ENCODE measurements around the gene PNPT1. TPM values are rescaled to one million over a fixed set of nuclear protein-coding genes. Genes with fewer than 3 reads are reported as not detected.
"Not testable (repeated sequence)": the region's sequence is repeated elsewhere in the genome, so short reads cannot be mapped to it uniquely, and the experiment has no call there.

PNPT1 gene
- total and polyA plus RNA-seq, 2 donors from 2014 or later: 9.0 to 19.8 TPM

- TF ChIP-seq CTCF (IDR thresholded peaks at IDR 0.05; ENCODE audit: borderline replicate concordance, extremely low read depth, insufficient read depth): no peak
- Histone ChIP-seq H3K9ac (ENCODE audit: low read length in 3 of 3) (no peak overlapping the region), H3K27ac (ENCODE audit: low read depth in 2 of 2, low read length in 2 of 2) (no peak overlapping the region), H3K27me3 (ENCODE audit: control insufficient read depth, insufficient read depth, low read length) (no peaks in the 10 kb centered on the region), H3K36me3 (ENCODE audit: control insufficient read depth in 2 of 3, insufficient read depth in 3 of 3, low read length in 3 of 3) (no peaks in the 10 kb centered on the region), H3K4me1 (ENCODE audit: control insufficient read depth in 2 of 3, insufficient read depth in 2 of 3, low read depth in 1 of 3, low read length in 3 of 3) (no peaks in the 10 kb centered on the region), H3K9me3 (ENCODE audit: control insufficient read depth in 2 of 3, insufficient read depth in 1 of 3, low read length in 3 of 3) (no peaks in the 10 kb centered on the region), H3K4me3 (ENCODE audit: low read length in 3 of 3) (no peak overlapping the region)
- intact Hi-C loops (cut with DNase I): loop anchor here (10.0 kb wide), 1 partner anchor 425 kb away; no protein-coding TSS in a partner anchor
- no peak for DNase-seq
- no peak for FAIRE-seq
These were observed 16.4 kb upstream of the PNPT1 start for GRCh38 chr2:55710025-55710424.

- no peak for FAIRE-seq
- Histone ChIP-seq H3K4me3 (ENCODE audit: low read length in 3 of 3) (no peak overlapping the region), H3K9me3 (ENCODE audit: control insufficient read depth in 2 of 3, insufficient read depth in 1 of 3, low read length in 3 of 3) (no peaks in the 10 kb centered on the region), H3K9ac (ENCODE audit: low read length in 3 of 3) (no peak overlapping the region), H3K36me3 (ENCODE audit: control insufficient read depth in 2 of 3, insufficient read depth in 3 of 3, low read length in 3 of 3) (no peaks in the 10 kb centered on the region), H3K4me1 (ENCODE audit: control insufficient read depth in 2 of 3, insufficient read depth in 2 of 3, low read depth in 1 of 3, low read length in 3 of 3) (no peaks in the 10 kb centered on the region), H3K27ac (ENCODE audit: low read depth in 2 of 2, low read length in 2 of 2) (no peak overlapping the region), H3K27me3 (ENCODE audit: control insufficient read depth, insufficient read depth, low read length) (no peaks in the 10 kb centered on the region)
- TF ChIP-seq CTCF (IDR thresholded peaks at IDR 0.05; ENCODE audit: borderline replicate concordance, extremely low read depth, insufficient read depth): no peak
- intact Hi-C loops (cut with DNase I): no loop called here
- no peak for DNase-seq
These were observed 14.1 kb upstream of the PNPT1 start for GRCh38 chr2:55707751-55708150.

- H3K36me3 ChIP-seq (ENCODE audit: control insufficient read depth in 2 of 3, insufficient read depth in 3 of 3, low read length in 3 of 3); intact Hi-C loops (cut with DNase I); H3K4me3 ChIP-seq (ENCODE audit: low read length in 3 of 3); H3K9me3 ChIP-seq (ENCODE audit: control insufficient read depth in 2 of 3, insufficient read depth in 1 of 3, low read length in 3 of 3); DNase-seq; H3K27ac ChIP-seq (ENCODE audit: low read depth in 2 of 2, low read length in 2 of 2); H3K9ac ChIP-seq (ENCODE audit: low read length in 3 of 3); H3K27me3 ChIP-seq (ENCODE audit: control insufficient read depth, insufficient read depth, low read length); FAIRE-seq; H3K4me1 ChIP-seq (ENCODE audit: control insufficient read depth in 2 of 3, insufficient read depth in 2 of 3, low read depth in 1 of 3, low read length in 3 of 3): not testable (repeated sequence)
These were observed 12.6 kb upstream of the PNPT1 start for GRCh38 chr2:55706258-55706657.

GRCh38 chr2:55705027-55705653, 11.5 kb upstream of the PNPT1 start:
- intact Hi-C loops (cut with DNase I): no loop called here
- no peak for TF ChIP-seq CTCF (IDR thresholded peaks at IDR 0.05; ENCODE audit: borderline replicate concordance, extremely low read depth, insufficient read depth)
- no peaks in the 10 kb centered on the region for H3K4me1 ChIP-seq (ENCODE audit: control insufficient read depth in 2 of 3, insufficient read depth in 2 of 3, low read depth in 1 of 3, low read length in 3 of 3)
- H3K27ac ChIP-seq (ENCODE audit: low read depth in 2 of 2, low read length in 2 of 2): no peak overlapping the region
- no peak overlapping the region for H3K9ac ChIP-seq (ENCODE audit: low read length in 3 of 3)
- H3K4me3 ChIP-seq (ENCODE audit: low read length in 3 of 3): no peak overlapping the region
- H3K36me3 ChIP-seq (ENCODE audit: control insufficient read depth in 2 of 3, insufficient read depth in 3 of 3, low read length in 3 of 3): no peaks in the 10 kb centered on the region
- FAIRE-seq (no peak), DNase-seq (no peak)
- no peaks in the 10 kb centered on the region for H3K9me3 ChIP-seq (ENCODE audit: control insufficient read depth in 2 of 3, insufficient read depth in 1 of 3, low read length in 3 of 3)
- no peaks in the 10 kb centered on the region for H3K27me3 ChIP-seq (ENCODE audit: control insufficient read depth, insufficient read depth, low read length)
